Stimulated activated CD4-positive, alpha-beta T cell treated with anti-CD3 and anti-CD28 coated beads, Interleukin-15, amount 100 ng/mL, for 48 hours (primary cell): Measurements from ENCODE around the gene ZNF71.
"Not testable (repeated sequence)": the region's sequence is repeated elsewhere in the genome, so short reads cannot be mapped to it uniquely, and the experiment has no call there.

Experiments used
- DNase-seq, 2 donors: peaks; one replicate each; pipeline ENCODE4 v3.0.0-alpha.2; 2020; ENCODE audit warnings: low read depth in 2 of 2

ZNF71 gene

GRCh38 chr19:56622374-56622773 lies 27.3 kb downstream of the ZNF71 start:
- DNase-seq = no peak

- no peak for DNase-seq
These were observed 27.9 kb downstream of the ZNF71 start for GRCh38 chr19:56623006-56623405.

- no peak for DNase-seq
These were observed 30.6 kb downstream of the ZNF71 start for GRCh38 chr19:56625708-56626107.

GRCh38 chr19:56633021-56633420 lies 37.9 kb downstream of the ZNF71 start:
- DNase-seq = no peak

- peak; percentile 18 to 30 for DNase-seq
These were observed 43.0 kb downstream of the ZNF71 start for GRCh38 chr19:56637976-56638555.

- no peak for DNase-seq
These were observed 44.1 kb downstream of the ZNF71 start for GRCh38 chr19:56639217-56639616.

- DNase-seq = no peak
These were observed 47.8 kb downstream of the ZNF71 start, which contains the start of gene SMIM17 for GRCh38 chr19:56642711-56643459. Gene SMIM17, plus strand, starts transcription at chr19:56643159. Its CDS starts 2,509 bp downstream, at chr19:56645668.

- no peak for DNase-seq
These were observed 48.4 kb downstream of the ZNF71 start for GRCh38 chr19:56643460-56643955.

- DNase-seq = no peak
These were observed 59.0 kb downstream of the ZNF71 start for GRCh38 chr19:56654151-56654550.

- no peak for DNase-seq
These were observed 65.4 kb downstream of the ZNF71 start for GRCh38 chr19:56660381-56661107.

GRCh38 chr19:56661248-56661647 lies 66.1 kb downstream of the ZNF71 start:
- no peak for DNase-seq

GRCh38 chr19:56663931-56664500 lies 68.9 kb downstream of the ZNF71 start:
- DNase-seq = no peak

GRCh38 chr19:56664511-56664910 lies 69.4 kb downstream of the ZNF71 start:
- DNase-seq = no peak

GRCh38 chr19:56667311-56667870 lies 72.3 kb downstream of the ZNF71 start:
- DNase-seq = no peak

GRCh38 chr19:56668676-56669075 lies 73.6 kb downstream of the ZNF71 start:
- no peak for DNase-seq

GRCh38 chr19:56670401-56670960 lies 75.4 kb downstream of the ZNF71 start:
- DNase-seq = no peak

GRCh38 chr19:56670961-56671612 lies 76.0 kb downstream of the ZNF71 start:
- DNase-seq = no peak

- DNase-seq = peak; percentile 70 to 77
These were observed 76.5 kb downstream of the ZNF71 start, which contains the start of gene ZNF835 for GRCh38 chr19:56671613-56671994. Gene ZNF835, minus strand, starts transcription at chr19:56671757. Its CDS starts 6,559 bp downstream, at chr19:56665198.

GRCh38 chr19:56672610-56673009 lies 77.5 kb downstream of the ZNF71 start:
- not testable (repeated sequence) for DNase-seq
